ENCODE data around the gene GTF3C2.

The GTF3C2 gene

GRCh38 chr2:27296481-27296880 lies 60.1 kb downstream of the GTF3C2 start:
- DNase-seq (ENCODE audit: low read depth, low spot score), result no peak

- DNase-seq (ENCODE audit: low read depth, low spot score), result no peak
Observed at GRCh38 chr2:27294928-27295327, 61.6 kb downstream of the GTF3C2 start.

DNA sequence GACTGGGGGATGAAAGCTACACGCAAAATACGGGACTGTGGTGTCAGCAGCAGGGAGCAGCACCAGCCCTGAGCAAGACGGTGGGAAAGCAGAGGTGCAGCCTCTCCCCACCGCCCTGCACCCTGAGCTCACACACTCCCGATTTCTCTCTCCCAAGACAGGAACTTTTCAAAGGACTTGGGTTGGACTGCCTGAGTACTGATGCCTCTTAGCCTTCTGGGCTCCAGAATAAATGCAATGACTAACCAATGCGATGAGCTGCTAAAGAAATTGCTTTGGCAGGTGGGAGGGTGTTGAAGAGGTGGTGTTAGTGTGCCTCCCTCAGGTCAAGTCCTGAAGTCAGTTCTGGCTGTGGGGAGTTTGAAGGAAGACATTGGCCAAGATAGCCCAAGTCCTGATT lies 64.7 kb downstream of the GTF3C2 start:
- no peak for DNase-seq (ENCODE audit: low read depth, low spot score)

GRCh38 chr2:27290549-27290948 lies 66.0 kb downstream of the GTF3C2 start:
- no peak for DNase-seq (ENCODE audit: low read depth, low spot score)

DNA sequence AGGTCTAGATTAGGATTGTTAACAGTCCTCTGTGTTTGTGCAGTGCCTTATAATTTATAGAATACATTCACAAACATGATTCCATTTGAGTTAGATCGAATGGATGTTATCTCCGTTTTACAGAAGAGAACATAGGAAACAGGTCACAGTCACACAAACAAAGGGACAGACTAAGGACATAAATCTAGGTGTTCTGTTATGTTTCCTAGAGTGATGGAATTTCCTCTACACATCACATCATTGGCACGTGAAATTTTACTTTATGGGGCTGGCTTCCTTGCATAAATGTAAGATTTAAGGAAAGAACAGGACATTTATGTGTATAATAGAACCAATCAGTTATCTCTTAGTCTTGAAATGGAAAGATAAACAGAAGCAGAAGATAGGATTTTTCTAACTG lies 68.0 kb downstream of the GTF3C2 start:
- no peak for DNase-seq (ENCODE audit: low read depth, low spot score)

DNA sequence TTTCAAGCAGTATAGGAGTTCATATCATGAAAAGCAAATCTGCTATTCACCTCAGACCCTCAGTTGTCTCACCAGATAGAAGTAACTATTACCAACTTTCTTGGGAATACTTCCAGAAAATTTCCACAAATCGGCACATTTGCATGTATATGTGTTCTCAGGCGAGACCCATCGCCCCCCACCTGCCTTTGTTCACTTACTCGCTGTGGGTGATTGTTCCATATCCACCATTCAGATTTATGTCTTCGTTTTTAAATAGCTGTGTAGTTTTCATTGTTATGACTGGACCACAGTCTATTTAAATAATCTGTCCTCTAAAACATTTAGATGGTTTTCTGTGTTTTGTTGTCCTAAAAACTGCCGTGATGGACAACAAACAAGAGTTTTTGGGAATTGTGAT lies 71.1 kb downstream of the GTF3C2 start:
- no peak for DNase-seq (ENCODE audit: low read depth, low spot score)

GRCh38 chr2:27284996-27285395 lies 71.6 kb downstream of the GTF3C2 start:
- no peak for DNase-seq (ENCODE audit: low read depth, low spot score)

GRCh38 chr2:27282892-27283291 lies 73.7 kb downstream of the GTF3C2 start:
- DNase-seq (ENCODE audit: low read depth, low spot score), result no peak

DNA sequence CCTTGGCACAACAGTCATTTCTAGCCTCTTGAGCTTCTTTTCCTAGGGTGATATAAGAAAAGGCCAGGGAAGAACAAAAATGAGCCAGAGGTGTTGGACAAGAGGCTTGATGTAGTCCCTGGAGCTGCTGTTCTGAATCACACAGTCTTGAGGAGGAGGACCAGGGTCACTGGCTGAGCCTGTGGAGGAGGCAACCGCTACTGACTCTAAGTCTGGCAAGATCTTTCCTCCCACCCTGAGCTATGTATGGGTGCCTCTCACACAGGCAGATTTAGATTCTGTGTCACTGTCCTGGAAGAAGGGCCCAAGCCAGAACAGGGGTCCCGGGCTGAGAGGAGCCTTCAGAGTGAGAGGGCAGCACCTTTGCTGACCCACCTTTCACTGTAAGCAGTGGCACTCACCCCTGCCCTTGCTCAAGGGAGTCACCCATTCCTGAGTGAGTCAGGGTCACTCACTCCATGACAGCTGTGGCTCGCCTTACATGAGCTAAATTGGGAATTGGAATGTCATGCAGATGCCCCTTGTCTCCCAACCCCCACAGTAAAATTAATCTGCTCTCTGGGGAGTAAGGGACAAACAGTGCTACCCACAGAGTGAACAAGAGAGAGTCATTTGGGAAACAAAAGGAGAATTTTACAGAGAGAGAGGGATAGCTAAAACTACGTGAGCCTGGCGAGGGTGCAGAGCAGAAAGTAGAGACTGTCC lies 74.6 kb downstream of the GTF3C2 start, which contains the start of gene TRIM54:
Gene TRIM54, plus strand, starts transcription at position 575 of the 705 bp plus-strand sequence. CDS start 303 bp downstream, outside the sequence.
- DNase-seq (ENCODE audit: low read depth, low spot score), result no peak

- no peak for DNase-seq (ENCODE audit: low read depth, low spot score)
Observed at GRCh38 chr2:27281442-27281841, 75.1 kb downstream of the GTF3C2 start.

- DNase-seq (ENCODE audit: low read depth, low spot score), result no peak
Observed at GRCh38 chr2:27280826-27281225, 75.7 kb downstream of the GTF3C2 start.

DNA sequence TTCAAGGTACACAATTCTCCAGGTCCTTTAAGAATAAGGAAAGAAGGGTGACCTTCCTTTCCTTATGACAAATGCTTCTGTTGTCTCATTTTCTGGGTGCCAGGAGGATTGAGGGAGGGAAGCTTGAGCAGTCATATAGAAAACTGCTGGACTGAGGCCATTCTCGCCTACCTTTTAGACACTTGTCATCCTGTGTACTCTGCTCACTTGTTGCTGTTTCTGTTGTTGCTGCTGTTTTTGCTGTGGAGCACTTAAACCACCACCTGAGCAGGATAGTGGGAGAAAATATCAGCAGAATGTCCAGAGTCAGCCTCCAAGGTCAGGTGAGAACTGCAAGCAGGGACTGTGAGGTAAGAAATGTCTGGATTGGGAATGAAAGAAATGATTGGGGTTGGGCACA lies 78.6 kb downstream of the GTF3C2 start:
- DNase-seq (ENCODE audit: low read depth, low spot score), result no peak

Measured in brain pericyte (primary cell).